ENCODE data around the gene DDX31. TPM values are rescaled to one million over a fixed set of nuclear protein-coding genes. Genes with fewer than 3 reads are reported as not detected.

Gene DDX31
- total and polyA plus RNA-seq, 9 of the 15 experiments (the other 6 are each of a cell fraction or from before 2014, with no cell fraction given) = 11.9 to 24.6 (median 22.2) TPM

GRCh38 chr9:132582786-132583583 is 86.8 kb downstream of the DDX31 start:
- no peak overlapping the region for H3K27ac ChIP-seq (ENCODE audit: extremely low read depth, low read depth, low read length)
- H3K9me1 ChIP-seq (ENCODE audit: control insufficient read depth, insufficient read depth, low read length) = no peaks in the 10 kb centered on the region
- H3K4me1 ChIP-seq (replicated peaks in 1 of 2; ENCODE audit: control insufficient read depth in 2 of 2, insufficient read depth in 2 of 2, low read length in 2 of 2) = peaks cover 0 to 14% of the 10 kb centered on the region in 2 experiments; a peak in 2 of 5 replicates
- ATAC-seq = no peak
- no peak overlapping the region for H3K9ac ChIP-seq (ENCODE audit: insufficient read depth in 1 of 2, low read depth in 2 of 2, low read length in 2 of 2)
- intact Hi-C loops (cut with micrococcal nuclease) = no loop called here
- FAIRE-seq = no peak
- H2AFZ ChIP-seq (ENCODE audit: low read depth, low read length) = no peak overlapping the region
- H4K20me1 ChIP-seq (replicated peaks; ENCODE audit: control insufficient read depth, insufficient read depth, low read length) = peaks cover 17% of the 10 kb centered on the region; the same call in 1 of the 2 replicates
- in situ Hi-C loops (cut with MboI) = no loop called here
- 56% methylated on average over 27 of the region's 37 CpGs for WGBS (ENCODE audit: insufficient coverage, low coverage, missing lambda C conversion rate)
- no TSS peak for BruUV-seq (replicated peaks)
- peaks cover 18 to 75% of the 10 kb centered on the region in 2 experiments; a peak in 4 of 5 replicates for H3K27me3 ChIP-seq (ENCODE audit: control insufficient read depth in 2 of 2, insufficient read depth in 2 of 2, low read length in 2 of 2)
- H3K79me2 ChIP-seq (ENCODE audit: control insufficient read depth, insufficient read depth, low read length) = no peaks in the 10 kb centered on the region
- no peaks in the 10 kb centered on the region for H3K36me3 ChIP-seq (ENCODE audit: control insufficient read depth, insufficient read depth, low read length)
- TF ChIP-seq PCBP2 (IDR thresholded peaks at IDR 0.05; ENCODE audit: low read depth, low read length, poor library complexity, severe bottlenecking) (no peak), BACH1 (tag; IDR thresholded peaks at IDR 0.05) (no peak), BRD9 (IDR thresholded peaks at IDR 0.05; ENCODE audit: low read depth, partially characterized antibody) (no peak), MCM2 (IDR thresholded peaks at IDR 0.05; ENCODE audit: low read depth) (no peak), ZEB2 (IDR thresholded peaks at IDR 0.05) (no peak), CREM (IDR thresholded peaks at IDR 0.05; ENCODE audit: low read depth) (no peak), ZNF695 (CRISPR knock-in tag; IDR thresholded peaks at IDR 0.05) (no peak), ZNF280A (IDR thresholded peaks at IDR 0.05; ENCODE audit: low read depth, partially characterized antibody) (no peak), ZNF311 (CRISPR knock-in tag; IDR thresholded peaks at IDR 0.05) (no peak), TCF7 (IDR thresholded peaks at IDR 0.05; ENCODE audit: borderline replicate concordance) (no peak)
- no peaks in the 10 kb centered on the region for H3K9me3 ChIP-seq (replicated peaks; ENCODE audit: control insufficient read depth, insufficient read depth, low read depth, low read length)
- CTCF ChIA-PET (ENCODE audit: low intra/inter-chr PET ratio) = no interaction called here
- POLR2A ChIA-PET = interaction anchor here (1.0 kb wide), 1 partner anchor 215 kb away, joined by 3 read pairs; no protein-coding TSS in a partner anchor
- H3K4me3 ChIP-seq = no peak overlapping the region
- H3K4me2 ChIP-seq (ENCODE audit: insufficient read depth, low read length) = no peak overlapping the region
- DNase-seq (ENCODE audit: extremely low read depth in 1 of 4, low spot score in 3 of 4) = no peak
